Body of pancreas (tissue), 4 donors: ENCODE data around the gene ME3.

Source experiments
- CTCF ChIP-seq, 7 experiments: fragments of 450-650 bp in 4 of 7; fragments of 200-600 bp in 3 of 7; sonication (generic) in 3 of 7; IDR thresholded peaks; one replicate each; pipeline ENCODE4 v1.5.1; 2016 to 2019; ENCODE audit warnings: antibody characterized with exemption in 7 of 7
- POLR2A ChIP-seq, 3 donors: fragments of 450-650 bp; IDR thresholded peaks; one replicate each; pipeline ENCODE4 v1.6.1; 2016; ENCODE audit warnings: antibody characterized with exemption in 3 of 3, mild to moderate bottlenecking in 2 of 3

- TF ChIP-seq CTCF (IDR thresholded peaks at IDR 0.05): no peak
- TF ChIP-seq POLR2A (IDR thresholded peaks at IDR 0.05): no peak
These were observed 124.7 kb downstream of the ME3 start for GRCh38 chr11:86547727-86548126.
